H1 (cell line): Measurements from ENCODE around the gene TPPP2. TPM values are rescaled to one million over a fixed set of nuclear protein-coding genes. Genes with fewer than 3 reads are reported as not detected.

Experiments used
- CTCF ChIA-PET: fragments of 300-600 bp; sonication (Branson Sonifier 250); formaldehyde crosslinking; loops from one replicate; lab custom pipeline; 2021; ENCODE audit not compliant: partially characterized antibody; lab: Charles Lee
- POLR2A ChIA-PET: fragments of 300-600 bp; sonication (Branson Sonifier 250); formaldehyde crosslinking; loops from one replicate; lab custom pipeline; 2021; ENCODE audit warnings: inconsistent platforms; ENCODE audit not compliant: partially characterized antibody; lab: Charles Lee
- DNase-seq, 2 experiments: peaks; one replicate each; pipeline versions ENCODE4 v3.0.0 to v3.0.0-alpha.2; 2010 to 2022; ENCODE audit warnings: low spot score in 2 of 2, low read depth in 1 of 2, mixed read lengths in 1 of 2
- FAIRE-seq: peaks from 2 replicates; lab custom pipeline; 2011; peaks lifted over from hg19 to GRCh38; lab: Jason Lieb, UNC
- H2AFZ ChIP-seq: 2 replicates; pipeline ENCODE4 v1.8.1; 2012; ENCODE audit warnings: low read length, inconsistent platforms
- H2AK5ac ChIP-seq: 2 replicates; pipeline ENCODE4 v1.6.1; 2013; ENCODE audit warnings: low read depth, low read length
- H2BK120ac ChIP-seq: replicated peaks from 2 replicates; pipeline ENCODE3; 2013; ENCODE audit warnings: low read depth, low read length, inconsistent platforms
- H2BK12ac ChIP-seq: 2 replicates; pipeline ENCODE4 v1.6.1; 2013; ENCODE audit warnings: low read depth, low read length
- H2BK15ac ChIP-seq: 2 replicates; pipeline ENCODE4 v1.6.1; 2013; ENCODE audit warnings: low read length
- H2BK20ac ChIP-seq: 2 replicates; pipeline ENCODE4 v1.6.1; 2013; ENCODE audit warnings: low read length
- H2BK5ac ChIP-seq: 2 replicates; pipeline ENCODE4 v1.6.1; 2013; ENCODE audit warnings: low read depth, low read length
- H3K14ac ChIP-seq: 2 replicates; pipeline ENCODE4 v1.6.1; 2013; ENCODE audit warnings: inconsistent platforms; ENCODE audit not compliant: insufficient read length
- H3K18ac ChIP-seq: 2 replicates; pipeline ENCODE4 v1.6.1; 2013; ENCODE audit warnings: low read length; ENCODE audit errors: extremely low read depth
- H3K23ac ChIP-seq: 2 replicates; pipeline ENCODE4 v1.6.1; 2013; ENCODE audit warnings: inconsistent platforms; ENCODE audit not compliant: insufficient read length
- H3K23me2 ChIP-seq: 2 replicates; pipeline ENCODE4 v1.6.1; 2013; ENCODE audit warnings: low read depth, low read length
- H3K27ac ChIP-seq: 2 replicates; pipeline ENCODE4 v1.6.1; 2011; ENCODE audit warnings: low read depth, low read length, inconsistent platforms
- H3K27me3 ChIP-seq, 4 experiments: replicated peaks in 1 of 4; 1 replicate in 1 of 4; 2 replicates in 3 of 4; pipeline versions ENCODE4 v1.6.1 to v1.8.1; 2011 to 2013; ENCODE audit warnings: low read length in 3 of 4, mild to moderate bottlenecking in 3 of 4, inconsistent platforms in 2 of 4, mixed read lengths in 2 of 4, moderate library complexity in 1 of 4; ENCODE audit not compliant: control insufficient read depth in 3 of 4, insufficient read depth in 3 of 4; ENCODE audit errors: extremely low read depth in 1 of 4
- H3K36me3 ChIP-seq, 4 experiments: 2 replicates each; pipeline versions ENCODE4 v1.6.1 to v1.8.1; 2011 to 2013; ENCODE audit warnings: mild to moderate bottlenecking in 4 of 4, low read length in 3 of 4, moderate library complexity in 2 of 4, control low read depth in 1 of 4, inconsistent platforms in 1 of 4; ENCODE audit not compliant: insufficient read depth in 4 of 4, control insufficient read depth in 2 of 4
- H3K4ac ChIP-seq: replicated peaks from 2 replicates; pipeline ENCODE3; 2013; ENCODE audit warnings: low read length, low read depth, mixed read lengths, inconsistent platforms; ENCODE audit not compliant: insufficient read length
- H3K4me1 ChIP-seq, 4 experiments: replicated peaks in 1 of 4; 1 replicate in 1 of 4; 2 replicates in 3 of 4; pipeline versions ENCODE4 v1.6.1 to v1.8.1; 2011 to 2013; ENCODE audit warnings: low read length in 3 of 4, inconsistent platforms in 2 of 4, mixed read lengths in 1 of 4; ENCODE audit not compliant: insufficient read depth in 4 of 4, control insufficient read depth in 3 of 4
- H3K4me2 ChIP-seq, 2 experiments: 2 replicates each; pipeline versions ENCODE4 v1.6.1 to v1.8.1; 2011 to 2013; ENCODE audit warnings: low read depth in 2 of 2, low read length in 2 of 2, control low read depth in 1 of 2, inconsistent platforms in 1 of 2, mild to moderate bottlenecking in 1 of 2; ENCODE audit not compliant: insufficient read depth in 1 of 2
- H3K4me3 ChIP-seq, 4 experiments: fragments of 200-600, 300-600 bp in 1 of 4; sonication (generic), shearing (Covaris generic), sonication (Bioruptor Twin) in 1 of 4; 2 replicates each; pipeline versions ENCODE4 v1.5.1 to v1.8.1; 2011 to 2016; ENCODE audit warnings: low read length in 4 of 4, low read depth in 3 of 4, control low read depth in 2 of 4, inconsistent platforms in 2 of 4, mild to moderate bottlenecking in 2 of 4, mixed read lengths in 1 of 4, moderate library complexity in 1 of 4; ENCODE audit not compliant: insufficient read depth in 2 of 4; ENCODE audit errors: extremely low read depth in 1 of 4
- H3K56ac ChIP-seq: replicated peaks from 2 replicates; pipeline ENCODE3; 2013; ENCODE audit warnings: low read depth, mild to moderate bottlenecking, mixed read lengths, low read length, inconsistent platforms; ENCODE audit not compliant: insufficient read length
- H3K79me1 ChIP-seq: 2 replicates; pipeline ENCODE4 v1.6.1; 2013; ENCODE audit warnings: low read depth, low read length, control low read depth
- H3K79me2 ChIP-seq, 2 experiments: 2 replicates each; pipeline versions ENCODE4 v1.6.1 to v1.8.1; 2012 to 2013; ENCODE audit warnings: low read length in 2 of 2, mild to moderate bottlenecking in 2 of 2, inconsistent platforms in 1 of 2; ENCODE audit not compliant: insufficient read depth in 2 of 2, control insufficient read depth in 1 of 2
- H3K9ac ChIP-seq, 4 experiments: replicated peaks in 1 of 4; 1 replicate in 1 of 4; 2 replicates in 3 of 4; pipeline versions ENCODE4 v1.6.1 to v1.8.1; 2011 to 2013; ENCODE audit warnings: low read depth in 3 of 4, low read length in 3 of 4, control low read depth in 2 of 4, mild to moderate bottlenecking in 2 of 4, moderate library complexity in 2 of 4, inconsistent platforms in 1 of 4; ENCODE audit errors: extremely low read depth in 1 of 4
- H3K9me3 ChIP-seq, 2 experiments: 2 replicates each; pipeline versions ENCODE4 v1.6.1 to v1.8.1; 2012 to 2013; ENCODE audit warnings: mild to moderate bottlenecking in 2 of 2, moderate library complexity in 2 of 2, control low read depth in 1 of 2, inconsistent platforms in 1 of 2, low read depth in 1 of 2, low read length in 1 of 2, mixed read lengths in 1 of 2; ENCODE audit not compliant: insufficient read depth in 2 of 2
- H4K20me1 ChIP-seq, 2 experiments: replicated peaks in 1 of 2; 2 replicates each; pipeline versions ENCODE3 to v1.8.1; 2011 to 2013; ENCODE audit warnings: inconsistent platforms in 2 of 2, low read length in 2 of 2, mild to moderate bottlenecking in 1 of 2; ENCODE audit not compliant: insufficient read depth in 2 of 2, control insufficient read depth in 1 of 2
- H4K5ac ChIP-seq: 2 replicates; pipeline ENCODE4 v1.6.1; 2013; ENCODE audit warnings: low read length, low read depth, mixed read lengths, inconsistent platforms; ENCODE audit not compliant: insufficient read length
- H4K8ac ChIP-seq: 2 replicates; pipeline ENCODE4 v1.8.0; 2013; ENCODE audit warnings: mild to moderate bottlenecking, moderate library complexity, low read length, inconsistent platforms; ENCODE audit not compliant: insufficient read depth; ENCODE audit errors: extremely low read depth
- H4K91ac ChIP-seq: replicated peaks from 2 replicates; pipeline ENCODE3; 2013; ENCODE audit warnings: low read length, mixed read lengths, inconsistent platforms; ENCODE audit not compliant: insufficient read length
- ATF2 ChIP-seq: IDR thresholded peaks from 2 replicates; pipeline ENCODE4 v1.6.1; 2012; ENCODE audit warnings: low read length, inconsistent platforms
- EP300 ChIP-seq, 2 experiments: IDR thresholded peaks; 1 replicate in 1 of 2; 2 replicates in 1 of 2; pipeline ENCODE4 v1.6.1; 2011 to 2012; ENCODE audit warnings: low read depth in 2 of 2, low read length in 2 of 2, mild to moderate bottlenecking in 2 of 2, borderline replicate concordance in 1 of 2, inconsistent platforms in 1 of 2, moderate library complexity in 1 of 2
- EZH2 ChIP-seq: fragments of 200-600 bp; sonication (generic); IDR thresholded peaks from 2 replicates; pipeline ENCODE4 v1.7.1; 2012; ENCODE audit warnings: low read depth, mild to moderate bottlenecking, moderate library complexity, low read length, inconsistent platforms; ENCODE audit not compliant: severe bottlenecking
- HDAC6 ChIP-seq: IDR thresholded peaks from one replicate; pipeline ENCODE4 v1.7.1; 2012; ENCODE audit warnings: low read depth, mild to moderate bottlenecking, inconsistent platforms, low read length, moderate library complexity
- RAD21 ChIP-seq, 2 experiments: IDR thresholded peaks in 1 of 2; conservative IDR thresholded peaks in 1 of 2; 2 replicates each; pipeline ENCODE4 v1.6.1; 2011; ENCODE audit warnings: low read depth in 2 of 2, low read length in 2 of 2, improper control_type of control experiment in 1 of 2, inconsistent platforms in 1 of 2, mild to moderate bottlenecking in 1 of 2, moderate library complexity in 1 of 2
- RFX5 ChIP-seq: IDR thresholded peaks from 2 replicates; pipeline ENCODE4 v1.6.1; 2011; ENCODE audit warnings: low read depth, low read length, improper control_type of control experiment, borderline replicate concordance
- RNF2 ChIP-seq: fragments of 200-900, 300-1000 bp; sonication (generic); IDR thresholded peaks from 2 replicates; pipeline ENCODE4 v1.7.1; 2016; ENCODE audit warnings: borderline replicate concordance, low read depth, mild to moderate bottlenecking, antibody characterized with exemption, low read length; ENCODE audit not compliant: poor library complexity, severe bottlenecking; ENCODE audit errors: missing control alignments
- WGBS, 2 experiments: shearing (Covaris generic) in 1 of 2; methylation state at CpG; one replicate each; pipeline versions ENCODE4 v1.1.6 to v1.1.7; 2013 to 2015; ENCODE audit warnings: low lambda C conversion rate in 2 of 2, mixed read lengths in 2 of 2, inconsistent platforms in 1 of 2, low coverage in 1 of 2, missing lambda C conversion rate in 1 of 2; ENCODE audit not compliant: insufficient replicate concordance in 2 of 2, insufficient coverage in 1 of 2, insufficient read length in 1 of 2; ENCODE audit errors: extremely low coverage in 1 of 2, missing lambda C conversion rate in 1 of 2; 5-methylcytosine and 5-hydroxymethylcytosine counted together
- polyA plus RNA-seq, 7 experiments: library from polyadenylated mRNA; depleted of rRNA in 3 of 7; stranded (reverse) in 5 of 7; unstranded in 2 of 7; fragments of >200 nt in 5 of 7; fragments of 200-250 nt in 2 of 7; gene quantifications; 1 replicate in 5 of 7; 2 replicates in 1 of 7; 4 replicates in 1 of 7; pipeline versions ENCODE4 v1.2.1 to v1.2.3, GENCODE V29; 2011 to 2013; ENCODE audit warnings: missing spikeins in 2 of 7, mixed read lengths in 2 of 7
- total RNA-seq: library from RNA; stranded (reverse); fragmentation: NEBNext Ultra II Directional; extraction: Animal tissue kit (Norgen Biotek cat#: 25700); gene quantifications from 2 replicates; pipeline ENCODE4 v1.2.1, GENCODE V29; 2021

TPPP2 gene
- total and polyA plus RNA-seq, 2 of the 8 experiments (the other 6 are each of a cell fraction or from before 2014, with no cell fraction given), result not detected

DNA sequence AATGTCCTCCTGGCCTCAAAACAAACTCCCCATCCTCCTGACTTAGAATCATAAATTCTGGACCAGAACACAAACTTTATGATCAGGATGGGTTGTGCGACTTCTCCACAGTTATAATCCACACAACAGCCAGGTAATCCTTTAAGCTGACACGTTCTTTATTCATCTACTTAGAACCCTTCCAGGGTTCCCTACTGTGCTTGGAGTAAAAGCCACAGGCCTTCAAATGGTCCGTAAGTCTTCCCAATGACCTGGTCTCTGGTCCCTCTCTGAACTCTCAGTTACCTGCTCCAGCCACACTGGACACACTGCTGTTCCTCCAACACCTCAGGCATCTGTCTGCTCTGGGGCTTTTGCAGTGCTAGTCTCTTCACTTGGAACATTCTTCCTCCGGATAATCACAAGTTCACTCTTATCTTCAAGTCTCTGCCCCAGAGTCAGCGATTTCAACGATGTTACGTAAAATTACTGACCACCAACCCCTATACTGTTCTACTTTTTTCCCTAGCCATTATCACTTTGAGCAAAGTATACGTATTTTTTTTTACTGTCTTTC lies 10.4 kb downstream of the TPPP2 start:
- H3K27me3 ChIP-seq, result peaks cover 0 to 3% (median 0%) of the 10 kb centered on the region in 4 experiments; a peak in 1 of 7 replicates
- POLR2A ChIA-PET, result interaction anchor here (0.9 to 4.4 kb wide), 12 partner anchors 9 to 49 kb away, joined by 3 to 36 read pairs (median 4); partner anchors contain the start of genes ARHGEF40, NDRG2 and TPPP2
- no peak for TF ChIP-seq EZH2
- no peak for TF ChIP-seq ATF2
- TF ChIP-seq EP300 (IDR thresholded peaks at IDR 0.05; ENCODE audit: borderline replicate concordance in 1 of 2, low read depth in 2 of 2, low read length in 2 of 2), result no peak
- TF ChIP-seq RAD21 (IDR thresholded peaks at IDR 0.05 in 1 of 2, conservative IDR thresholded peaks at IDR 0.05 in 1 of 2; ENCODE audit: low read depth in 2 of 2, low read length in 2 of 2), result no peak
- TF ChIP-seq HDAC6, result no peak
- TF ChIP-seq RFX5, result no peak
- no peak for TF ChIP-seq RNF2

More for the DNA sequence above, 10.4 kb downstream of the TPPP2 start:
- Histone ChIP-seq H3K9ac (no peak overlapping the region), H3K14ac (no peak overlapping the region), H3K56ac (no peak overlapping the region), H2AK5ac (no peak overlapping the region), H3K23me2 (peaks cover 2% of the 10 kb centered on the region; the same call in 1 of the 2 replicates), H3K23ac (no peak overlapping the region), H3K18ac (no peak overlapping the region), H4K5ac (no peak overlapping the region), H2BK20ac (no peak overlapping the region), H3K27ac (no peak overlapping the region), H3K4ac (no peak overlapping the region), H4K91ac (no peak overlapping the region), H3K4me3 (no peak overlapping the region), H3K79me1 (no peaks in the 10 kb centered on the region), H4K20me1 (no peaks in the 10 kb centered on the region), H3K36me3 (no peaks in the 10 kb centered on the region), H2BK120ac (no peak overlapping the region), H2BK15ac (peak overlapping the region; percentile 41; the same call in 1 of the 2 replicates), H3K4me2 (no peak overlapping the region), H3K9me3 (no peaks in the 10 kb centered on the region), H2BK5ac (no peak overlapping the region), H2BK12ac (peak overlapping the region; percentile 46; the same call in 1 of the 2 replicates), H2AFZ (no peak overlapping the region), H3K4me1 (peaks cover 8 to 11% (median 10%) of the 10 kb centered on the region in 4 experiments; a peak in 6 of 7 replicates), H3K79me2 (no peaks in the 10 kb centered on the region), H4K8ac (no peak overlapping the region)
- FAIRE-seq (no peak), DNase-seq (no peak)
- CTCF ChIA-PET, result interaction anchor here (0.8 to 7.2 kb wide), 33 partner anchors 8 to 349 kb away, joined by 3 to 371 read pairs (median 7); partner anchors contain the start of genes ARHGEF40, NDRG2, RNASE8 and SLC39A2
- WGBS, 2 experiments, result 85% methylated on average over 8 of the region's 8 CpGs; no CpG with 5 or more reads in 1 of the 2 experiments
